ENCODE measurements around the gene ACTN2. TPM values are rescaled to one million over a fixed set of nuclear protein-coding genes. Genes with fewer than 3 reads are reported as not detected.
A peak's percentile ranks its signal among the peaks of the same experiment; 100 is the strongest.

Gene ACTN2
- total RNA-seq, 1 donor from 2014 or later: 0.71 TPM

- no peak for DNase-seq (ENCODE audit: low spot score)
These were observed 79.5 kb downstream of the ACTN2 start for GRCh38 chr1:236765831-236766230.

- DNase-seq (ENCODE audit: low spot score): no peak
These were observed 80.2 kb downstream of the ACTN2 start for GRCh38 chr1:236766506-236766905.

- no peak for DNase-seq (ENCODE audit: low spot score)
These were observed 81.0 kb downstream of the ACTN2 start for GRCh38 chr1:236767276-236767675.

- DNase-seq (ENCODE audit: low spot score): no peak
These were observed 82.3 kb downstream of the ACTN2 start for GRCh38 chr1:236768601-236769000.

- no peak for DNase-seq (ENCODE audit: low spot score)
These were observed 87.6 kb downstream of the ACTN2 start for GRCh38 chr1:236773919-236774318.

- no peak for DNase-seq (ENCODE audit: low spot score)
These were observed 88.6 kb downstream of the ACTN2 start for GRCh38 chr1:236774926-236775325.

GRCh38 chr1:236779312-236779711, 93.0 kb downstream of the ACTN2 start:
- DNase-seq (ENCODE audit: low spot score): no peak

GRCh38 chr1:236785477-236785876, 99.2 kb downstream of the ACTN2 start:
- no peak for DNase-seq (ENCODE audit: low spot score)

- no peak for DNase-seq (ENCODE audit: low spot score)
These were observed 100.2 kb downstream of the ACTN2 start for GRCh38 chr1:236786453-236786852.

- no peak for DNase-seq (ENCODE audit: low spot score)
These were observed 108.3 kb downstream of the ACTN2 start for GRCh38 chr1:236794585-236795034.

- DNase-seq (ENCODE audit: low spot score): peak; percentile 98
These were observed 108.9 kb downstream of the ACTN2 start, which contains the start of gene MTR for GRCh38 chr1:236795035-236795756. MTR (plus strand) TSS chr1:236795292; CDS start chr1:236795704, 412 bp downstream.

GRCh38 chr1:236795757-236796667, 109.7 kb downstream of the ACTN2 start:
- no peak for DNase-seq (ENCODE audit: low spot score)

GRCh38 chr1:236799001-236799400, 112.7 kb downstream of the ACTN2 start:
- no peak for DNase-seq (ENCODE audit: low spot score)

GRCh38 chr1:236800002-236800620, 113.8 kb downstream of the ACTN2 start:
- DNase-seq (ENCODE audit: low spot score): no peak

GRCh38 chr1:236800623-236801022, 114.3 kb downstream of the ACTN2 start:
- no peak for DNase-seq (ENCODE audit: low spot score)

GRCh38 chr1:236802264-236802663, 116.0 kb downstream of the ACTN2 start:
- DNase-seq (ENCODE audit: low spot score): no peak

- DNase-seq (ENCODE audit: low spot score): no peak
These were observed 120.3 kb downstream of the ACTN2 start for GRCh38 chr1:236806634-236807033.

- no peak for DNase-seq (ENCODE audit: low spot score)
These were observed 121.7 kb downstream of the ACTN2 start for GRCh38 chr1:236808005-236808404.

- DNase-seq (ENCODE audit: low spot score): no peak
These were observed 122.3 kb downstream of the ACTN2 start for GRCh38 chr1:236808564-236809130.

GRCh38 chr1:236809148-236809547, 122.8 kb downstream of the ACTN2 start:
- DNase-seq (ENCODE audit: low spot score): no peak

GRCh38 chr1:236810018-236810417, 123.7 kb downstream of the ACTN2 start:
- no peak for DNase-seq (ENCODE audit: low spot score)

Measured in mesenteric fat pad (tissue), 1 donor.